Measurements from ENCODE around the gene OPCML. TPM values are rescaled to one million over a fixed set of nuclear protein-coding genes. Genes with fewer than 3 reads are reported as not detected.

OPCML gene
- total and polyA plus RNA-seq, 2 donors (not counting 1 experiment from before 2014, with no cell fraction given) = 0.99 to 2.8 TPM

GRCh38 chr11:133239575-133239974 lies 292.7 kb downstream of the OPCML start:
- Histone ChIP-seq H3K9ac (ENCODE audit: insufficient read depth, low read length) (no peak overlapping the region), H3K9me3 (ENCODE audit: control insufficient read depth, insufficient read depth, low read depth, low read length) (no peaks in the 10 kb centered on the region), H4K20me1 (ENCODE audit: control insufficient read depth, extremely low read depth, insufficient read depth, low read length) (no peaks in the 10 kb centered on the region), H3K4me3 (replicated peaks in 1 of 4; ENCODE audit: control extremely low read depth in 1 of 4, insufficient read depth in 1 of 4, low read depth in 3 of 4, low read length in 4 of 4) (no peak overlapping the region), H3K79me2 (ENCODE audit: control insufficient read depth, insufficient read depth, low read length) (no peaks in the 10 kb centered on the region), H3K4me1 (ENCODE audit: control insufficient read depth, extremely low read depth, insufficient read depth, low read length) (no peaks in the 10 kb centered on the region), H3K36me3 (ENCODE audit: control insufficient read depth, insufficient read depth, low read length) (no peaks in the 10 kb centered on the region), H3K27me3 (ENCODE audit: control insufficient read depth, insufficient read depth, low read length) (no peaks in the 10 kb centered on the region), H3K27ac (ENCODE audit: insufficient read depth, low read length) (no peak overlapping the region), H3K4me2 (ENCODE audit: extremely low read depth, insufficient read depth, low read length) (no peak overlapping the region), H2AFZ (ENCODE audit: low read length) (no peak overlapping the region)
- TF ChIP-seq EZH2 (IDR thresholded peaks at IDR 0.05; ENCODE audit: low read length, missing control alignments) = no peak
- TF ChIP-seq CTCF (conservative IDR thresholded peaks at IDR 0.05 in 1 of 2, IDR thresholded peaks at IDR 0.05 in 1 of 2; ENCODE audit: low read depth in 1 of 2, low read length in 2 of 2) = no peak
- DNase-seq (ENCODE audit: low read depth in 2 of 2) = no peak

GRCh38 chr11:133238495-133238894 lies 293.8 kb downstream of the OPCML start:
- Histone ChIP-seq H4K20me1 (ENCODE audit: control insufficient read depth, extremely low read depth, insufficient read depth, low read length) (no peaks in the 10 kb centered on the region), H3K4me3 (replicated peaks in 1 of 4; ENCODE audit: control extremely low read depth in 1 of 4, insufficient read depth in 1 of 4, low read depth in 3 of 4, low read length in 4 of 4) (no peak overlapping the region)
- no peak for TF ChIP-seq EZH2 (IDR thresholded peaks at IDR 0.05; ENCODE audit: low read length, missing control alignments)
- no peak for TF ChIP-seq CTCF (conservative IDR thresholded peaks at IDR 0.05 in 1 of 2, IDR thresholded peaks at IDR 0.05 in 1 of 2; ENCODE audit: low read depth in 1 of 2, low read length in 2 of 2)

GRCh38 chr11:133238027-133238426 lies 294.3 kb downstream of the OPCML start:
- no peak for DNase-seq (ENCODE audit: low read depth in 2 of 2)
- no peak overlapping the region for H2AFZ ChIP-seq (ENCODE audit: low read length)
- no peak overlapping the region for H3K27ac ChIP-seq (ENCODE audit: insufficient read depth, low read length)
- TF ChIP-seq EZH2 (IDR thresholded peaks at IDR 0.05; ENCODE audit: low read length, missing control alignments) (no peak), CTCF (conservative IDR thresholded peaks at IDR 0.05 in 1 of 2, IDR thresholded peaks at IDR 0.05 in 1 of 2; ENCODE audit: low read depth in 1 of 2, low read length in 2 of 2) (no peak)
- H3K4me2 ChIP-seq (ENCODE audit: extremely low read depth, insufficient read depth, low read length) = no peak overlapping the region
- H3K79me2 ChIP-seq (ENCODE audit: control insufficient read depth, insufficient read depth, low read length) = no peaks in the 10 kb centered on the region
- H3K27me3 ChIP-seq (ENCODE audit: control insufficient read depth, insufficient read depth, low read length) = no peaks in the 10 kb centered on the region
- H3K9me3 ChIP-seq (ENCODE audit: control insufficient read depth, insufficient read depth, low read depth, low read length) = no peaks in the 10 kb centered on the region
- H4K20me1 ChIP-seq (ENCODE audit: control insufficient read depth, extremely low read depth, insufficient read depth, low read length) = no peaks in the 10 kb centered on the region
- H3K9ac ChIP-seq (ENCODE audit: insufficient read depth, low read length) = no peak overlapping the region
- no peaks in the 10 kb centered on the region for H3K36me3 ChIP-seq (ENCODE audit: control insufficient read depth, insufficient read depth, low read length)
- H3K4me3 ChIP-seq (replicated peaks in 1 of 4; ENCODE audit: control extremely low read depth in 1 of 4, insufficient read depth in 1 of 4, low read depth in 3 of 4, low read length in 4 of 4) = no peak overlapping the region
- H3K4me1 ChIP-seq (ENCODE audit: control insufficient read depth, extremely low read depth, insufficient read depth, low read length) = no peaks in the 10 kb centered on the region

More at GRCh38 chr11:133238495-133238894, 293.8 kb downstream of the OPCML start:
- H3K27ac ChIP-seq (ENCODE audit: insufficient read depth, low read length) = no peak overlapping the region
- H2AFZ ChIP-seq (ENCODE audit: low read length) = no peak overlapping the region
- no peak overlapping the region for H3K9ac ChIP-seq (ENCODE audit: insufficient read depth, low read length)
- H3K27me3 ChIP-seq (ENCODE audit: control insufficient read depth, insufficient read depth, low read length) = no peaks in the 10 kb centered on the region
- H3K4me1 ChIP-seq (ENCODE audit: control insufficient read depth, extremely low read depth, insufficient read depth, low read length) = no peaks in the 10 kb centered on the region
- H3K36me3 ChIP-seq (ENCODE audit: control insufficient read depth, insufficient read depth, low read length) = no peaks in the 10 kb centered on the region
- H3K9me3 ChIP-seq (ENCODE audit: control insufficient read depth, insufficient read depth, low read depth, low read length) = no peaks in the 10 kb centered on the region
- DNase-seq (ENCODE audit: low read depth in 2 of 2) = no peak
- H3K4me2 ChIP-seq (ENCODE audit: extremely low read depth, insufficient read depth, low read length) = no peak overlapping the region
- no peaks in the 10 kb centered on the region for H3K79me2 ChIP-seq (ENCODE audit: control insufficient read depth, insufficient read depth, low read length)
